Activated CD4-positive, CD25-positive, alpha-beta regulatory T cell treated with anti-CD3 and anti-CD28 coated beads, Interleukin-2, amount 50 U/mL, for 16 hours (primary cell): ENCODE data around the gene PDIA6.
"Not testable (repeated sequence)": the region's sequence is repeated elsewhere in the genome, so short reads cannot be mapped to it uniquely, and the experiment has no call there.

Experiments used
- DNase-seq: peaks from one replicate; pipeline ENCODE4 v3.0.0-alpha.2; 2020; ENCODE audit warnings: low read depth, low spot score

PDIA6 gene

DNA sequence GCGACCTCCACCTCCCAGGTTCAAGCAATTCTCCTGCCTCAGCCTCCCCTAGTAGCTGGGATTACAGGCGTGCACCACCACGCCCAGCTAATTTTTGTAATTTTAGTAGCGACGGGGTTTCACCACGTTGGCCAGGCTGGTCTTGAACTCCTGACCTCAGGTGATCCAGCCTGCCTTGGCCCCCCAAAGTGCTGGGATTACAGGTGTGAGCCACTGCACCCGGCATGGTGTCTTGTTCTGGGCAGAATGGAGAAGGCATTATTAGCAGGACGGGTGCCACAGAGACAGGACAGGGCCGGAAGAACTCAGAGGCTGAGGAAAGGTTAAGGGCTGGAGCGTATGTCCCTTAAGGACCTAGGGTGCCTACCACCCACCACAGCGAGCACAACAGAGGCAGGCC lies 31.8 kb downstream of the PDIA6 start:
- DNase-seq, result not testable (repeated sequence)

DNA sequence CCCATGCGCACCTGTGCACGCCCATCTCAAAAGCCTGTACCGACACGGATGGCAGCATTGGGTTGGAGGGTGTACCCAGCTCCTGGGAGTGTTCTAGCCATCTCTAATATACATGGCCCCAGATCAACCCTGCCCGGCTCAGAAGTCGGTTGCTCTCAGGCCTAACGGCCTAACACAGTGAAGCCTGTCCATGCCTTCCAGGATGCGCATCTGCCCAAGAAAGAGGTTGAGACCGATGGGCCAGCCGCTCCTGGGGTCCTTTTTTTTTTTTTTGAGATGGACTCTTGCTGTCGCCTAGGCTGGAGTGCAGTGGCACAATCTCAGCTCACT lies 32.1 kb downstream of the PDIA6 start:
- no peak for DNase-seq

DNA sequence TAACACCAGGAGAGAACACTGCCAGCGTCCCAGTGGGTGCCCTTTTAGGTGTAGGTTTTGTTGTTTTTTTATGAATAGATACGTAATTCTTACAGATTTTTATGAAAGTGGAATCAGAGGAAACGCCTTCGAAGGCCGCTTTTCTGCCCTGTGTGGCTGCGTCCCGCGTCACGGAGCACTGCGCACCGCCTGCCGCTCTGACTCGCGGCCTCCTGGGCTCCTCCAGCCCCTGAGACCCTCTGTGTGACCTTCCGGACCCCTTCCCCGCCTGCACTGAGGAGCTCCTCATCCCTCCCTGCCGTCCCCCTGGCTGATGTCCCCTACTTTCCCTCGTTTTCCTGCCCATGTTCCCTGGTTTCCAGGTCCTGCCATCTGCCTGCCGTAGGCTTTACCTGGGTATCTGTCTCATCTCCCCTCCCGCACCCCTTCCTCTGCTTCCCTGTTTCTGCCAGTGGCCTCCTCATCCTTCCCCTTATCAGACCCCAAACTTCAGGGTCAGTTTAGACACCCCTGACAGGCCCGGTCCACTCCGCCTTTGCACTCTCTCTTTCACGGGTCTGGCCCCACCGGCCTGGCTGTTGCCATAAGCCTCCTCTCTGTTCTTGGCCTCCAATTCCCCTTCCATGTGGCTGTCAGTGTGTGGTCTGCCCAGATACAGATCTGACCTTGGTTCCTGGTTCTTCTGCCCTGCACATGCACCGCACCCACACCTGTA lies 32.7 kb downstream of the PDIA6 start:
- DNase-seq, result no peak

DNA sequence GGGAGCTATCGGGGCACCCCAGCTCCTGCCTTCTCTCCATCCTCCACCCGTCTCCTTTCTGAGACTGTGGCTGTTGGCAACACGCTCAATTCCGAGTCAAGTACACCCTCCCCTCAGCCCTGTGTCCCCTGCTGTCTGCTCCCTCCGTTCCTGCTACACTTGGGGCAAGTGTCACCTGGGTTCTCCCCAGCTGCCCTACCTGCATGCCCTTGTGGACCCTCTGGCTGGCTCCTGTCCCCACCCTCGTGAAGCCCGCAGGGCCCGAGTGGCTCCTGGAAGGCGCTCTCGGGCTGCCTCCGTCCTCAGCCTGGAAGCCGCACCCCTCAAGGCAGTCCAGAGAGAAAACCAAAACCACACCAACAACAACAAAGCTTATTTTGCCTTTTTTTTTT lies 33.9 kb downstream of the PDIA6 start:
- DNase-seq, result no peak

DNA sequence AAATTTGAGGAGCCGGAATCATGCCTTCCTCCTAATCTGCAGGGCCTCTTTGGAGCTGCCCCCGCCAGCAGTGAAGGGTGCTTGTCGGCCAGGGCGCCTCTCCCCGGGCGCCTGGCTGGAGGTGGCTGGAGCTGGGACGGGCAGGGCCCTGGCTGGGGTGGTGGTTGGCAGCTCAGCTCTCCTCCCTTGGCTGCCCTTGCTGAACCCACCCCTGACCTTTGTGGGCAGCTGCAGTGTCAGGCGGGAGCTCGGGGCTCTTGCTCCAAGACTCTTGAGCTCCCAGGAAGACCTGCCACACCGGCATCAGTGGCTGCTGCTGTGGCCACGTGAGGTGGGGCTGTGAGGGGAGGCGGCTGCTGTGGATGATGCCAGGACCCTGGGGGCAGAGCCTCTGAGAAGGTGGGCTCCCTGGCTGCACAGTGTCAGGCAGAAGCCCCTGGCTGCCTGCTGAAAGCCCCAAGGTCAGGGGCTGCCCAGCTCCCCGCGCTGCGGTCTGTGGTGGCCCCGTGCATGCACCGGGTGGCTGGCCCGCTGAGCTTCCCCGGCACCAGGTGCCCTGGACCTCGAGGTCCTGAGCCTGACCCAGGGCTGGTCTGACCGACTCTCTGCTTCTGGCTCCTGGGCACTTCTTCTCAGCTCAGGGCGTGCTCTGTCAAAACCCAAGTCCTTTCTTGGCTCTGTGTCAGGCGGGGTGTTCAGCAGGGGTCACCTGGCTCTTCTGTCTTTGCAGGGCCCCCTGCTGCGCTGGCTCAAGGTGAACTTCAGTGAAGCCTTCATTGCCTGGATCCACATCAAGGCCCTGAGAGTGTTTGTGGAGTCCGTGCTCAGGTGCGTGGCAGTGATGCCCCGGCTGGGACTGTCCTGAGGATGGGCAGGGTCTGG lies 34.5 kb downstream of the PDIA6 start:
- no peak for DNase-seq

DNA sequence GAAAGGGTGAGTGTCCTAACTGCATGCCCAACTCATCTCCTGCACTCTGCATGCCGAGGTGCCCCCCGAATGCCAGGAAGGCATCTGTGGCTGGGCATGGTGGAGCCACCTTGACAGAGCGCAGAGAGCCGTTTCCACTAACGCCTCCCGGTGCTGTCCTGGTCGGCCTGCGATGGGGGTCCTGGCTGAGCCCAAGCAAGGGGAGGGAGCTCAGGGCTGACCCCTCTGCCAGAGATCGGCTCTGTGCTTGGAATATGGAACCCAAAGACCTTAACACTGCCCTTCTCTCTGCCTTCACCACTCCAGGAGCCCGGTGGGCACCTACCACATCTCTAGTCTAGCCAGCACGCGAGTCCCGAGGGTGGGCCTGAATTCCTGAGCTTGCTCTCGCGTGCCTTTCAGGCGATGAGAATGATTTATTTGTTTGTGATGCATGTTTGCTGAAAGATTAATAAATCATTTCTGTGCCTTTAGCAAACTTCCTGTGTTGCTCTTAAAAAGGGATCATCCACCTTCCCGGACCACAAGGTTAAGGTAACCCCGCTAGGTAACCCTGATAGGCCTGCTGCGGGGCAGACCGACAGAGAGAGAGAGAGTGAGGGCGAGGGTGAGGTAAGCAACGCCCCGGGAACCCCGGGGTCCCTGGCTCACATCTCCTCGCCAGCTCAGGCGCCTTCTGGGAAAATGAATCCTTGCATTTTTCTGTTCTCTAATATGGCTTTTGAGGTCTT lies 35.3 kb downstream of the PDIA6 start:
- DNase-seq, result no peak

DNA sequence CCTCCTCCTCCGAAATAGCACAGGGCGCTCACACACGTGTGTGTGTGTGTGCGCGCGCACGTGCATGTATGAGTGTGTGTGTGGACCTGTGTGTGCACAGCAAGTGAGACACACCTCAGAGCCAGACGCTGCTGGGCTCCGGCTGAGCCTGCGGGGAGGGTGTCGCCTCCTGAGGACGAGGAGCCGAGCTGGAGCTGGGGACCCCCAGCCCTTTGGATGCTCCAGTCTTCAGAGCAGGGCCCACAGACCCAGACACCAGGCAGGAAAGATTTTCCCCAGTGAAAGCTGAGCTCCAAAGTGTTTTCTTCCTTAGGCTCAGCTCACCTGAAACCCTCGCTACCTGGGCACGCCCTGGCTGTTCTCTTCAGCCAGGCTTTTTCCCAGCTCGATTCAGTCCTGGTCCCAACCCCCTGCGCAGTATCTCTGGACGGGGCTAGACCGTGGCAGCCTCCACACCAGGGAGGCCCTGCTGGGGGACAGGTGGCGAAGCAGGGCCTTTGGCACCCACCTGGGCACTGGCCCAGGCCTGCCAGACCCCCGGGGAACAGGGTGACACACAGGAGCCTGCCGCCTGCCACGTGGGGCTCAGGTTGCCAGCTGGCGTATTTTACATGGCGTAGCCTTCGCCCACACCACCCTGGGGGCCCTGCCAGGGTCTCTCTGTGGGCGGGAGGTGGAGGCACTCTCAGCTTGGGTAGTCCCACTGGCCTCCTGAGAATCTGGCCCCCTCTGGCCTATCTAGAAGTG lies 36.2 kb downstream of the PDIA6 start:
- no peak for DNase-seq

DNA sequence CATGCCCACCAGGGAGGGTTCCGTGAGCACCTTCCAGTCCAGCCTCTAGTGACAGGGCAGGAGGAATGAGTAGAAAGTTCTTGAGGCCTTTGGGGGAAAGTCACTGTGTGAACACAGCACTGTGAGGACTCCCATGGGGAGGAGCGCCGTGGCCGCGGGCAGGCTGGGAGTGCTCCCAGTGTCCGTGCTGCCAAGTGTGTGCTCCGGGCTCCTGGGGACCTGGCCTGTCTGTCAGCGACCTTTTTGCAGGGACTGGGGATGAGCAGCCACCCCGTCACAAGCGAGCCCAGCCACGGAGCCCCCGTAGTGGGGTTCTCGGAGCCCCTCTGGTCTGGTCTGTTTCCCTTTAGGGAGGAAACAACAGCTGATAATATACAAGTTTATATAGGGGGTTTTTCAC lies 36.8 kb downstream of the PDIA6 start:
- no peak for DNase-seq

DNA sequence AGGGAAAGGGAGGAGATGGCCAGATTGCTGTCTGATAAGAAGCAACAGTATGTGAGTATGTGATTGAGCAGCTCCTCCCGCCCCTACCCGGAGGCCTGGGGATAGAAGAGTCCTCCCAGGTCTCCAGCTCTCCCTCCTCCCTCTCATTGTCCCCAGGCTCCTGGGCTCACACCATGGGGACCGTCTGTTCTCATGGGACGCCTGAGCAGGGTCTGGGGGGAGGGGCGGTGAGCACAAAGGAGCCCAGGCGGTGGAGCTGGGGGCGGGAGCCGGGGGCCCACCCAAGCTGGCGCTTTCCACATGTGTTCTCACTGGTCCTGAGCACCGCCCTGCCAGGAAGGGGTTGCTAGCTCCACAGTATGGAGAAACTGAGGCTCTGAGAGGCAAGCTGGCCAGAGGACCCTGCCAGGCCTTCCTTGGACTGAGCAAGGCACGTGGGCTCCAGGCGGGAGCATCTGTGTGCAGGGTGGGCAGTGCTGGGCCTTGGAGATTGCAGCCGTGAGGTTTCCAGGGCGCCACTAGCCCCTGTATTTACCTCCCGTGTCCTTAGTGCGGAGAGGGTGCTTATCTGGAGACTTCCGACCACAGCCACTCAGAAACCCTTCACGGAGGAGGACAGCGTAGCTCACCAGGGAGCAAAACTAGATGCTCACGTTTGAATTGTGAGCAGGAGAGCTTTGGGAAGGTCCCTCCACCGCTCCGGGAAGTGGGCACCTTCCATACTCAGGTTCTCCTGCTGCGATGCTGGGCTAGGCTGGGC lies 37.4 kb downstream of the PDIA6 start:
- DNase-seq, result no peak

DNA sequence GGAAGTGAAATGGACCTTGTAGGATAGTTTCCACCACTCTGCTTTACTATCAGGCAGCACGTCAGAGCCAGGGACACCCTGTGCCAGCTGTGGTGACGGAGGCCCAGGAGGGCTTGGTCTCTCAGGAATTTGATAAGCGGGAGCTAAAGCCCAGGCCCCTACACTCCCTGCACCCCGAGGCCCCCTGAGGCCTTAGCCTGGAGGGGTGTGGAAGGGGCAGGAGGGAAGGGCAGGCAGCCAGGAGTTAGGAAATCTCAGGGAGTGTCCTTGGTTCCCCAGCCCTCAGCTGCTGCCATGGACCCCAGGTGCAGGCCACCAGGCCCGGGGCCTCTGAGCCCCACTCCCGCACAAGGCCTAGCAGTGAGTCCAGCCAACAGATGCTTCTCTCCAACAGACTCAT lies 38.2 kb downstream of the PDIA6 start:
- no peak for DNase-seq

DNA sequence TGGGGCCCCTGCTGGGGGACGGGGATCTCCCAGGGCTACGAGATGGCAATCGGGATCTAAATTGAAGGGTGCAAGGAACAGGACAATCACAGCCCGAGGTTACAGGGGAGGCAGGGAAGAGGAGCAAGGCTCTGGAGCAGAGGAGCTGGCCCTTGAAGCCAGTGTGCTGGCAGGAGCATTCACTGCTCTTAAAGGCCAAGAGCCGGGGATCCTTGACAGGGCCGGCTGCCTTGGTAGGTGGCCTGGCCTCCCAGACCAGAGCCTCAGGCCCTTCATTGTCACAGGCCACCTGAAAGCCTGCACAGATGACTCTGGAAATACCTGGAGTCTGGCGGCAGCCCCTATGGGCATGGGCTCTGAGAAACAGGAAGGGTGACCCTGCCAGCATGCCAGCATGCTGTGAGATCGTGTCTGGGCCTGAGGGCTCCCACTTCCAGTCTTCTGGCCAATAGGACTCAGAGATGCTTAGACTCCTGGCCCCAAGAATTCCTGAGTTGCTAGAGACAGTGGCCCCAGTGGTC lies 38.7 kb downstream of the PDIA6 start:
- no peak for DNase-seq

DNA sequence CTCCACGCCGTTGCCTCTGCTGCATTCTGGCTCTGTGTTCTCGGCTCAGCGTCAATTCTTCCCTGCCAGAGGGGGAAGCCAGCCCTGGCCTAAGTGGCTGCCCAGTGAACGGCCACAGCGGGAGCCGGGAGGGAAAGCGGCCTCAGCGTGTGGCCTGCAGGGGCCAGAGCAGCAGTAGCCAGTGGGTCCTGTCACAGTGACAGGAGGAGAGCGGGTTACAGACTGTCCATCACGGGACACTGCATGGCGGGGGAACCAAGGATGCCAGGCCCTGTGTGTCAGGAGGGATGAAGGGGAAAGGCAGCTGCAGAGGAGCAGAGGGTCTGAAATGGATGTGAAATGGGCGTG lies 39.7 kb downstream of the PDIA6 start:
- no peak for DNase-seq

DNA sequence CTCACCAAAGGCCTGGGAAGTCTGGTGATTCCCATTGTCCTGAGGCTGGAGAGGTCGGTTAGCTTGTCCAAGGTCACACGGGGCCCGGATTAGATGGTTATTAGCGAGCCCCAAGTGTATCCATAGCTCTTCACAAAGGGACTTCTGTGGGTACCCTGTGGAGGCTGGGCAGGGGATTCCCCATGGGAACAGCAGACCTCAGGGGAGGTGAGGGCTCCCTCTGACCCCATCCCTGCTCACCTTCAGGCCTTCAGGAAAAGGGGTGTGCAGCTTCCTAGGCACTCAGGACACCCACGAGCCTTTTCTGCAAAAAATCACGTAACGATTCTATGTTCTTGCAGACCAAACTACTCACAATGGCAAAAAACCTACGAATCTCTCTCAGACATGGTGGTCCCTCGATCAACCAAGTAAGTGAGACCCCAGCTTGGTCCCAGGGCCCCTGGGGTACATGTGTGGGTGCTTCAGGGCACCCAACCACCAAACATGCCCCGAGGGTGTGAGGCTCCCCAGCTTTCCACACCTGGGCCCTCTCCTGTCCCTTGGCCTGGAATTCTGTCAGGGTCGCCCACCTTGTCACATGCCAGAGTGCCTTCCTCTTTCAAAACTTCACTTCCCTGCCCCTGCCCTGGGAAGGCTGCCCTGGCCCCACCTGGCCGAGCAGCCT lies 40.3 kb downstream of the PDIA6 start:
- no peak for DNase-seq

DNA sequence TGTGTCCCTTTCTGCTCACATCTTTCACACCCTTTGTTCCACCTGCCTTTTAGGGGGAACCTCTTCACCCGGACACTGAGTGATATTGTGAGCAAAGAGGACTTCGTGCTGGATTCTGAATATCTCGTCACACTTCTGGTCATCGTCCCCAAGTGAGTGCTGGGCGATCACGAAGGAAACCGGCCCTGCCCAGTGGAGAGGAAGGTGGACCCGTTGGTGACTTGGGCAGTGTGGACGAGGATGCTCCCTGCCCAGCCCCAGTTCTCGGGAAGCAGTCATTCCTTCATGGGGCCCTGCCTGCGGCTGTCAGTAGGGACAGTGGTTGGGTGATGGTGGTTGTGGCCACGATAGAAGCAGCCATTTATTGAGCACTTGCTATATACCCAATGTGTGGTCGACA lies 40.8 kb downstream of the PDIA6 start:
- no peak for DNase-seq

DNA sequence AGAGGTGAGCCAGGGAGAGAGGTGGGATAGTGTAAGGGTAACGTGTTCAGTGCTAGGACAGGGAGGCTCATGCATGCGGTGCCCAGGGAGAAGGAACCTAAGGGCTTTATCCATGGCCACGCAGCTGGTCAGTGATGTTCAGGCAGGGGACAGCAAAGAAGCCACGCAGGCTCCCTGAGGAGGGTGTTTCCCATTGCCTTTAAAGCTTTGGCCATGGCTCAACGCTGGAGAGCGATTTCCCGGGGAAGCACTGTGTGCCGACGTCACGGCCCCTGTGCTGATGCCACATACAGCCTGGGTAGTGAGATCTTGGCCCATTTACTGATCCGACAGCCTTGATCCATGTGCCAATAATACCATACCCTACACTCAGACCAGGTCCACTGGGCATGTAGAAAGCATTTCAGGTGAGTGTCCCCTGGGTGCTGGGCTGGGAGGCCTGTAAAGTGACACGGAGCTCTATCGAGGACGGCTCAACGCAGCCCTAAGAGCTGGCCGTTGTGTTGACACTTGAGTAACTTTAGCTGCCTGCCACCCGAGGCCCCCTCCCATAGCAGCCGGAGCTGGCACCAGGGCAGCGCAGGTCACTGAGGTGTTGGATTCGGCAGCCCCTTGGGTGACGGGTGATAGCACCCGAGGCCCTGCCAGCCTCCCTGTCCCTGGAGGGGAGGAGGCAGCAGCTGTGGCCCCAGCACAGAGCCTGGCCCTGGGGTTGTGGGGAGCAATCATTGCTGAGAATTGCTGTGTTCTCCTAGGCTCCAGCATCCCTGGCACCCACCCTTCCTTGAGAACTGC lies 41.4 kb downstream of the PDIA6 start:
- no peak for DNase-seq

DNA sequence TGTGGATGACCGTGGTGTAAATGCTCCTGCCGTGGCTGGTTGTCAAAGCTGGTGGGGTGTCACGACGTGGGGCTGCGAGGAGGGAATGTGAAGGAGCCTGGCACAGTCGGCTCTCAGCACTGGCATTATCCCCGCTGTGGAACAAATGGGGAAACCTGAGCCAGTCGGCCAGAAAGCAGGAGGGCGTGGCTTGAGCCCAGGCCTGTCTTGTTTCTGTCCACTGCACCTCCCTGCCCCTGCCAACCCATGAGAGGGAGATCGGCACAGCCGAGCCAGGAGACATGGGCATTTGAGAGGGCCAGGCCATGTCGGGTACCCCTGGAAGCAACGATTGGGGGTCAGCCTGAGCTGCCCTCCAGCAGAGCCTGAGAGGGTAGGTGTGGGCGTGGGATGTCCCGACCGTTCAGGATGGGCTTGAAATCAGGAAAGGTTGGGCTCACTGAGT lies 44.5 kb downstream of the PDIA6 start:
- DNase-seq, result no peak

DNA sequence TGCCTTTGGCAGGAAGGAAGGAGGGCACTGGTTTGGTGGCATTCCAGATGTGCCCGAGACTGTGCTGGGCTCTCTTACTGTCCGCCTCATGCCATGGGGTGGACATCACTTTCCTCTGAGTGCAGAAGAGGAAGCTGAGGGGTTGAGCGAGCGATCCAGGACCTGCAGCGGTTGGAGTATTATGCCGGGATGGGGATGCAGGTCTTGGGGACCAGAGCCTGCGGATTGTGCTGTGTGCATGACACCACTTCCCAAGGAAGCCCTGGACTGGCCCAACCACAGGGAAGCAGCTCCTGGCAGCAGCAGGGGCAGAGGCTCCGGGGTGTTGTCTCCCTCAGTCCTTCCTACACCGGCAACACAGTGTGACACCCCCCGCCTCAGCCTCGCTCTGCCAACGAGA lies 46.7 kb downstream of the PDIA6 start:
- no peak for DNase-seq

DNA sequence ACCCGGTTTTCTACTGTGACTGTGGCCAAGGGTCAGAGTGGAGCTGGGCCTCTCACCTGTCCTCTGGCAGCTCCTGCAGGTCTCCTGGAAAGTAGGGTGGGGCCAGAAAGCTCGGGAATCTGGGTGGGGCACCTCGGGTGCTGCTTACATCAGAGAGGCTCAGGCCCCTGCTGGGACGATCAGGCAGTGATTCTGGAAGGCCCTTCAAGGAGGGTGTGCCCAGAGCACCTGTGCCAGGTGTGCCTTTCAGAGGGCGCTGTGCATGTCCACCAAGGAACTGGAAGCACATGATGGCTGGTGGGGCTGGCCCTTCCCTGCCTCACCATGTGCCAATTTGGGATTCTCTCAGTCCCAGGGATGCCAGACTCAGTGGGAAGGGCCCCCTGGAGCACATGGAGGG lies 47.1 kb downstream of the PDIA6 start:
- DNase-seq, result no peak

DNA sequence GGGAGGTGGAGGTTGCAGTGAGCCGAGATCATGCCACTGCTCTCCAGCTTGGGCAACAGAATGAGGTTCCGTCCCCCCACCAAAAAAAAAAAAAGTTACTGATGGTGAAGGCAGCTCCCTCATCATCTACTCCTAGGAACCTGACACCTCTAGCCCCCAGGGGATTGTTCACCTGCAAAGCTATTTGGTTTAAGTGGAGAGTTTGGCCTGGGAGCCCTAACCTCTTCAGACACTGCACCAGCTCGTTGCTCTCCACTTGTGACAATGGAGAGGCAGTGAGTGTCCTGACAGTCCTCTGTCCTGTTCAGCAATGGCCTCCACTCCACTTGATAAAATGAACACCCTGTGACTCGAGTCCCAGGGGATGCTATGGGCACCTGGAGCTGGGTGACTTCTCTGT lies 47.7 kb downstream of the PDIA6 start:
- DNase-seq, result no peak
